ENCODE measurements around the gene ADAMTS17. TPM values are rescaled to one million over a fixed set of nuclear protein-coding genes. Genes with fewer than 3 reads are reported as not detected.

ADAMTS17 gene
- total and polyA plus RNA-seq, 9 of the 15 experiments (the other 6 are each of a cell fraction or from before 2014, with no cell fraction given), result 0.01 to 0.14 (median 0.07) TPM; not detected in 6

DNA sequence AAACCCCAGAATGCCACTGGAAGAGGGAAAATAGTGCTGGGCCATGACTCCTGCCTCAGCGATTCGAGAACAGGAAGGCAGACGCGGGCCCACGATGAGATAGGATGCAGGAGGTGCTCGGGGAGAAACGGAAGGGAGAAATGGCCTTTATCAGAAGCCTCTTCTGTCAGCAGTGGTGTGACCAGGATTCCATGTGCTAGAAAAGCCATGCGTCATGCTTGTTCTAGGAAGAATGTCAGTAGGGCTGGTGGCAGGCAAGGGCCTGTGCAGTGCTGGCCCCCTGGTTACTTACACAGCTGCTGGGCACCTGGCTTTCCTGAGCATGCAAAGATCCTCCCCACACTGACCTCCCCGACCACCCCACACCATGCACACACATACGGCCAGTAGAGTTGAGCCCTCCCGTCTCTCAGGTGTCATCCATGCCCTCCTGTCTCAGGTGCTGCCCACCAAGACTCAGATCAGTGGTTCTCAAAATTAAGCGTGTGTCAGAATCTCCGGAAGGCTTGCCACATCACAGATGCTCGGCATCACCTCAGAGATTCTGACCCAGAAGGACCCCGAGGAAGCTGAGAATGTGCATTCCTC is 106.7 kb downstream of the ADAMTS17 start (continued):
- TF ChIP-seq KAT7 (CRISPR knock-in tag; IDR thresholded peaks at IDR 0.05; ENCODE audit: borderline replicate concordance), result no peak
- TF ChIP-seq CREB1 (IDR thresholded peaks at IDR 0.05), result no peak
- TF ChIP-seq CREB1 (CRISPR knock-in tag; IDR thresholded peaks at IDR 0.05), result 0 out of 2 replicates have a peak, but pooled peaks have one; percentile 39
- TF ChIP-seq MYC (IDR thresholded peaks at IDR 0.05; ENCODE audit: low read depth, low read length), result peak; percentile 83; the same call in 1 of the 2 replicates
- no peak for TF ChIP-seq MYC (CRISPR knock-in tag; IDR thresholded peaks at IDR 0.05; ENCODE audit: borderline replicate concordance, low read depth)
- TF ChIP-seq, protein P1, sequence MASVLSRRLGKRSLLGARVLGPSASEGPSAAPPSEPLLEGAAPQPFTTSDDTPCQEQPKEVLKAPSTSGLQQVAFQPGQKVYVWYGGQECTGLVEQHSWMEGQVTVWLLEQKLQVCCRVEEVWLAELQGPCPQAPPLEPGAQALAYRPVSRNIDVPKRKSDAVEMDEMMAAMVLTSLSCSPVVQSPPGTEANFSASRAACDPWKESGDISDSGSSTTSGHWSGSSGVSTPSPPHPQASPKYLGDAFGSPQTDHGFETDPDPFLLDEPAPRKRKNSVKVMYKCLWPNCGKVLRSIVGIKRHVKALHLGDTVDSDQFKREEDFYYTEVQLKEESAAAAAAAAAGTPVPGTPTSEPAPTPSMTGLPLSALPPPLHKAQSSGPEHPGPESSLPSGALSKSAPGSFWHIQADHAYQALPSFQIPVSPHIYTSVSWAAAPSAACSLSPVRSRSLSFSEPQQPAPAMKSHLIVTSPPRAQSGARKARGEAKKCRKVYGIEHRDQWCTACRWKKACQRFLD (CRISPR knock-in tag; IDR thresholded peaks at IDR 0.05), result peak; percentile 73; the same call in 1 of the 2 replicates
- no peak for TF ChIP-seq HNRNPLL (IDR thresholded peaks at IDR 0.05; ENCODE audit: low read depth, low read length, poor library complexity, severe bottlenecking)
- TF ChIP-seq NFXL1 (CRISPR knock-in tag; IDR thresholded peaks at IDR 0.05), result no peak
- peak; percentile 81 for TF ChIP-seq NFE2 (IDR thresholded peaks at IDR 0.05; ENCODE audit: low read depth)
- peak in 1 of 2 experiments; percentile 73; a peak in 2 of 4 replicates for TF ChIP-seq TRIM24 (IDR thresholded peaks at IDR 0.05)
- no peak for TF ChIP-seq ZNF57 (CRISPR knock-in tag; IDR thresholded peaks at IDR 0.05)
- peak; percentile 58; the same call in 1 of the 2 replicates for TF ChIP-seq JUND (IDR thresholded peaks at IDR 0.05; ENCODE audit: borderline replicate concordance, low read depth, low read length)
- peak; percentile 80; the same call in 1 of the 3 replicates for TF ChIP-seq JUND (tag; IDR thresholded peaks at IDR 0.05; ENCODE audit: borderline replicate concordance, low read depth, low read length)
- peak; percentile 76 for TF ChIP-seq CBFA2T3 (IDR thresholded peaks at IDR 0.05)
- TF ChIP-seq, protein P2, sequence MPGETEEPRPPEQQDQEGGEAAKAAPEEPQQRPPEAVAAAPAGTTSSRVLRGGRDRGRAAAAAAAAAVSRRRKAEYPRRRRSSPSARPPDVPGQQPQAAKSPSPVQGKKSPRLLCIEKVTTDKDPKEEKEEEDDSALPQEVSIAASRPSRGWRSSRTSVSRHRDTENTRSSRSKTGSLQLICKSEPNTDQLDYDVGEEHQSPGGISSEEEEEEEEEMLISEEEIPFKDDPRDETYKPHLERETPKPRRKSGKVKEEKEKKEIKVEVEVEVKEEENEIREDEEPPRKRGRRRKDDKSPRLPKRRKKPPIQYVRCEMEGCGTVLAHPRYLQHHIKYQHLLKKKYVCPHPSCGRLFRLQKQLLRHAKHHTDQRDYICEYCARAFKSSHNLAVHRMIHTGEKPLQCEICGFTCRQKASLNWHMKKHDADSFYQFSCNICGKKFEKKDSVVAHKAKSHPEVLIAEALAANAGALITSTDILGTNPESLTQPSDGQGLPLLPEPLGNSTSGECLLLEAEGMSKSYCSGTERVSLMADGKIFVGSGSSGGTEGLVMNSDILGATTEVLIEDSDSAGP (CRISPR knock-in tag; IDR thresholded peaks at IDR 0.05), result no peak
- no peak for TF ChIP-seq ZNF12 (CRISPR knock-in tag; IDR thresholded peaks at IDR 0.05)
- no peak for TF ChIP-seq SIN3B (IDR thresholded peaks at IDR 0.05; ENCODE audit: low read depth)
- TF ChIP-seq NCOA1 (IDR thresholded peaks at IDR 0.05; ENCODE audit: low read depth), result peak; percentile 36; the same call in 1 of the 2 replicates
- peak; percentile 60 for TF ChIP-seq MAFF (IDR thresholded peaks at IDR 0.05; ENCODE audit: low read length)
- no peak for TF ChIP-seq PHF20 (IDR thresholded peaks at IDR 0.05; ENCODE audit: partially characterized antibody)
- TF ChIP-seq ZNF347 (CRISPR knock-in tag; IDR thresholded peaks at IDR 0.05; ENCODE audit: low read depth), result no peak
- no peak for TF ChIP-seq HDAC1 (IDR thresholded peaks at IDR 0.05)
- no peak for TF ChIP-seq KLF1 (tag; IDR thresholded peaks at IDR 0.05)
- TF ChIP-seq, protein P3, sequence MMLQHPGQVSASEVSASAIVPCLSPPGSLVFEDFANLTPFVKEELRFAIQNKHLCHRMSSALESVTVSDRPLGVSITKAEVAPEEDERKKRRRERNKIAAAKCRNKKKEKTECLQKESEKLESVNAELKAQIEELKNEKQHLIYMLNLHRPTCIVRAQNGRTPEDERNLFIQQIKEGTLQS (IDR thresholded peaks at IDR 0.05), result peak; percentile 34; the same call in 1 of the 2 replicates
- TF ChIP-seq, protein P3 (CRISPR knock-in tag; conservative IDR thresholded peaks at IDR 0.05), result no peak
- TF ChIP-seq ZNF785 (CRISPR knock-in tag; IDR thresholded peaks at IDR 0.05), result no peak
- TF ChIP-seq ZC3H8 (IDR thresholded peaks at IDR 0.05), result no peak
- peak; percentile 62; the same call in 1 of the 2 replicates for TF ChIP-seq EP400 (IDR thresholded peaks at IDR 0.05)
- TF ChIP-seq EWSR1 (IDR thresholded peaks at IDR 0.05; ENCODE audit: borderline replicate concordance, low read depth, partially characterized antibody), result no peak
